ENCODE measurements around the gene DOC2A.
A peak's percentile ranks its signal among the peaks of the same experiment; 100 is the strongest.
"Not testable (repeated sequence)": the region's sequence is repeated elsewhere in the genome, so short reads cannot be mapped to it uniquely, and the experiment has no call there.

The DOC2A gene

GRCh38 chr16:30010844-30011713, at the start of gene DOC2A:
DOC2A (minus strand) TSS chr16:30011027; CDS start chr16:30010222, 805 bp downstream.
- no peak for DNase-seq

GRCh38 chr16:30060346-30060745, 49.5 kb upstream of the DOC2A start:
- DNase-seq: no peak

DNA sequence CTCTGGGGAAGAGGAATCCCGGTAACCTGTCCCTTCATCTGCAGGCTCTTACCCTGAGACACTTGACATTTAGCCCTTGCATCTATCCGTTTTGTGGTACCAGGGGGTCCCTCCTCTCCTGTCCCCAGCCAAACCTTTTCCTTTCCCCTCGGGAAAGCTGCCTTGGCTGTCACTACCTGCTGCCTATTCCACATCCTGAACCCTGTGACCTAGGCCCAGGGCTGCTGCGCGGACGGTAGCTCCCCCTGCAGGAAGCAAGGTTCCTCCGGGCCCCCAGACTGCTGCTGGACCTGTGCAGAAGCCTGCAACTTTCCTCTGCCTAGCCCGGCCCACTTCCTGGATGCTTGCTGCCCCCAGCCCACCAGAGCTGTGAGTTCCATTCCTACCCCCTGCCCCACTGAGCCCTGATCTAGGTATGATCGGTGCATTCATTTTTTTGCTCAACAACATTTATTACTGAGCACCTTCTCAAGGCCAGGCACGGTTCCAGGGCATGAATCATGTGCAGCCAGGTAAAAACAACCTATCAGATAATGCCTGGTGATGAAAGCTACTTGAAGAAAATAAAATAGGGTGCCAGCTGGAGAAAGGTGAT, 44.2 kb upstream of the DOC2A start:
- peak; percentile 87 for DNase-seq

- no peak for DNase-seq
Measured at GRCh38 chr16:30054451-30054850, 43.6 kb upstream of the DOC2A start.

- DNase-seq: peak; percentile 86
Measured at GRCh38 chr16:30053376-30054015, 42.7 kb upstream of the DOC2A start.

- DNase-seq: peak; percentile 95
Measured at GRCh38 chr16:30052671-30053372, 42.0 kb upstream of the DOC2A start.

GRCh38 chr16:30051518-30051917, 40.7 kb upstream of the DOC2A start:
- DNase-seq: peak; percentile 95

DNA sequence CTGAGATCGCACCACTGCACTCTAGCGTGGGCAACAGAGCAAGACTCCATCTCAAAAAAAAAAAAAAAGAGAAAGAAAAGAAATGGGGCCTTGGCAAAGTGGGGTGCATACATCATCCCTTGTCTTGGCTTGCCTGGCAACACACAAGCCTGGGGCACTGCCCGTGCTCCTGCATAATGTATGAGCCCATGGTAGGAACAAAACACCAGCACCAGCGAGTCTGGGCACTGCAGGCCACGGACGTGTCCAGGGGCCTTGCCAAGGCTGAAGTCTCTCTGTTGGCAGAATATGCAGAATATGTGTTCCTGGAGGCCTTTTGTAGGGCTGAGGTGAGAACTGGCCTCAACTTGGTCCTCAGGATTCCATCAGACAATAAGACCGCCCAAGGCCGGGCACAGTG, 39.0 kb upstream of the DOC2A start:
- no peak for DNase-seq

DNA sequence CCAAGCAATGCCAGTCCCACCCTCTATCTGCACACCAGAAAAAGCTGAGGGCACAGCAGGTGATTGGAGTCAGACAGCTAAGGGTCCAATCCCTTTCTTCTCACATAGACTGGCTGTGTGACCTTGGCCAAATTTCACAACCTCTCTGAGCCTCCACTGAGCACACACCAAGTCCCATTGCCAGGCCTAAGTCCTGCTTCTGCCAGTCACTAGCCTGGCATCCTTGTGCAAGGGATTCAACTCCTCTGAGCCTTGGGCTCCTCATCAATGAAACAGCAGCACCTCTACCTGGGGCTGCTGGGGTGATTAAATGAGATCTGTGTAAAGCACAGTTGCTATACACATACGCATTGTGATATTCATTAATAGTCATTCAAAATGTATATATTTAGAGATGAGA, 35.8 kb upstream of the DOC2A start:
- no peak for DNase-seq

DNA sequence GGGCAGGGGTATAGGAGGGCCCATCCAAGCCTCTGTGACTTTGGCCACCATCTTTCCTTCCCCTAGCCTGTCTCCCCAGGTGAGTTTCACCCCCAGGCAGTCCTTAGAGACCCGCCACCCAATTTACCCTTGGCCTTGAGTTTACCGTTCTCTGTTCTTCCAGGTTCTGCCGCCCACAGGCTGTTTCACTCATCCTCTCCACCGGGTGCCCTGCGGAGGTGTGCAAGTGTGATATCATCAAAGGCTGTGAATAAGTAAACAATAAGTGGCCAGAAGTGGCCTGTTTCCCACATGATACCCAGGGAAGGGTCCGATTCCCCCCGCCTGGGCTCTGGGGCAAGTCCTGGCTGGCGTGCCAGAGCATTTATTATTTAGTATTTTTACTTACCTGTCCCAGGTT, 35.4 kb upstream of the DOC2A start:
- DNase-seq: no peak

DNA sequence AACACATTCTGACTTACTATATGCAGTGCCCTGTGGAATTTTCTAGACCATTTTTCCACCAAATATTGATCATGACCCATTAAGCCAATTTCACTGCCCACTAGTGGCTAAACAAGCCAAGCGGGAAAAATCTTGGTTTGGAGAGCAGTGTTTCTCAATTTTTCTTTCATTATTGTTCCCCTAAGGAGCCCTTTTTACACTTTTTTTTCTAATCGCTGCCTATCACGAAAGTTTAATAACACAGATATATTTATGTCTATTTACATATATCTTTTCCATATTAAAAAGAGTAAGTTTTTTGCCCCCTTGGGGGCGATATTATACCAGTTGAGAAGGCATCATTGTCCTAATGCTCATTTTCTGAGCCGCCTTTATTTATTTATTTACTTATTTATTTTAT, 31.0 kb upstream of the DOC2A start:
- no peak for DNase-seq

- DNase-seq: not testable (repeated sequence)
Measured at GRCh38 chr16:30040690-30041089, 29.9 kb upstream of the DOC2A start.

DNA sequence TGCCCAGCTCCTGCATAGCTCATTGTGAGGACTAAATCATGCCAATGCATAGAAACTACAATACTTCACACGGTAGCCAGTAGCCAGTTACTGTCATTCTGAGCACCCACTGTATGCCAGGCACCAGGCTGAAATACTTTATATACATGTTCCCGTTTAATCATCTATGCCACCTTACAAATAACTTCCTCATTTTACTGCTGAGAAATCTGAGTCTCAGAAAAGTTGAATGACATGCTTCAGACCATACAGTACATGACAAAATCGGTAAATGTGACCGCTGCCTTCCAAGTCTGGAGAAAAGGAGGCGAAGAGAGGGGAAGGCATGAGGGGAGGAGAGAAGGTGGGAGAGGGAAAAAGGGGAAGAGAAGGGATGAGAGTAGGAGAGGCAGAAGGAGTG, 29.4 kb upstream of the DOC2A start:
- no peak for DNase-seq

DNA sequence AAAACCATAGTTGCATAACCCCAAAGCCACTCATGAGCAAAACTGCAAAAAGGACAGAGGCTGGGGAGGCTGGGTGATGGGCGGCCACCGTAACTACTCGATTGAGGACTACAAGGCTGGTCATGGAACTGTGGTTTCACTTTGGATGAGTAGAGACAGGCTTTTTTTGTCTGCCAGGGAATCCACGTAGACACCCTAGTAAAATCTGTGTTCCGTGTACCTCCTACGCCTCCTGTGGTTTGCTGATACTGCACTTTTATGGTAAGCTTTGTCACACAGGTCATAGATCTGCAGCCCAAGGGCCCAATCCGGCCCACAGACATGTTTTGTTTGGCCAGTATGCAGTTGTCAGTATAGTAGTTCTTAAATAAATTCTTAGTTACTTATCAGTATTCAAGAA, 22.4 kb upstream of the DOC2A start:
- DNase-seq: no peak

DNA sequence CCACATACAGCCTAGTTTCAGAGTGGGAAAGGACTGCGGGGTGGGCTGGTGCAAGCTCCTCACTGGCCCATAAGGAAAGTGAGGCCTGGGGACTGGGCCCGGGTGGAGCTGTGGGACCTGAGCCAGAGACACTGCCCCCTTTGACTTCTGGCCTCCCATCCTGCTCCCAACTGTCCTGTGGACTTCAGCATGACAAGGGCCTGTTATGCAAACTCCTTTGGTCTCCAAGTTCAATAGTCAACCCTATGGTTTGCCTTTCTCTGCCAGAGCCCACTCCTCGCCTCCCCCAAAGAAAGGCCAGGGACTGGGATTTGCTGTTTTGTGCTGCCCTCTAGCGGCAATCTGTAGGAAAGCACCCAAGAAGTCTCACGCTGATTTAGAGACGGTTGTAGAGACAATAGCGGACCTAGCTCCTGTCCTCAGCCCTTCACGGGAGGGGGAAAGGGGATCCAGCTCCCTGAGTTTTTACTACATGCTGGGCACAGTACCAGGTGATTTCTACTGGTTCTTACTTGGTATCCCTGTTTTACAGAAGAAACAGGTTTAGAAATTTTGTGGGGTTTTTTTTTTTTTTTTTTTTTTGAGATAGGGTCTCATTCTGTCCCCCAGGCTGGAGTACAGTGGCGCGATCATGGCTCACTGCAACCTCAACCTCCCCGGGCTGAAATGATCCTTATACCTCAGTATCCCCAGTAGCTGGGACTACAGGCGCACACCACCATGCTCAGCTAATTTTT, 21.4 kb upstream of the DOC2A start:
- peak; percentile 86 for DNase-seq

GRCh38 chr16:30031477-30031918, 20.7 kb upstream of the DOC2A start:
- peak; percentile 49 for DNase-seq

- DNase-seq: peak; percentile 57
Measured at GRCh38 chr16:30030841-30031413, 20.1 kb upstream of the DOC2A start, which contains the start of gene TLCD3B. TLCD3B (minus strand) TSS chr16:30031271; CDS start chr16:30030527, 744 bp downstream.

- DNase-seq: peak; percentile 50
Measured at GRCh38 chr16:30030011-30030685, 19.3 kb upstream of the DOC2A start.

GRCh38 chr16:30028438-30029076, 17.7 kb upstream of the DOC2A start:
- peak; percentile 85 for DNase-seq

- DNase-seq: no peak
Measured at GRCh38 chr16:30027588-30028437, 17.0 kb upstream of the DOC2A start.
